HG03060 (cell line): ENCODE results near the gene KRT71.

Experiments
- ATAC-seq: cut with Tn5 transposase; IDR thresholded peaks from one replicate; pipeline ENCODE4 v1.9.1; 2021; ENCODE audit warnings: low read depth, moderate number of reproducible peaks; ENCODE audit not compliant: unreplicated experiment

KRT71 gene

GRCh38 chr12:52540531-52540930 is 12.4 kb downstream of the KRT71 start:
- no peak for ATAC-seq

GRCh38 chr12:52539821-52540173 is 13.1 kb downstream of the KRT71 start:
- ATAC-seq: no peak

GRCh38 chr12:52539083-52539820 is 13.7 kb downstream of the KRT71 start:
- ATAC-seq: no peak

GRCh38 chr12:52537101-52537500 is 15.8 kb downstream of the KRT71 start:
- no peak for ATAC-seq

- no peak for ATAC-seq
Measured at GRCh38 chr12:52535574-52535973, 17.4 kb downstream of the KRT71 start.

- ATAC-seq: no peak
Measured at GRCh38 chr12:52534482-52534881, 18.5 kb downstream of the KRT71 start.

- no peak for ATAC-seq
Measured at GRCh38 chr12:52533686-52534470, 19.1 kb downstream of the KRT71 start.

GRCh38 chr12:52532636-52533035 is 20.3 kb downstream of the KRT71 start:
- ATAC-seq: no peak

GRCh38 chr12:52531566-52532300 is 21.2 kb downstream of the KRT71 start:
- no peak for ATAC-seq

GRCh38 chr12:52530905-52531304 is 22.0 kb downstream of the KRT71 start:
- no peak for ATAC-seq

- ATAC-seq: no peak
Measured at GRCh38 chr12:52530366-52530765, 22.6 kb downstream of the KRT71 start.

GRCh38 chr12:52529846-52530245 is 23.1 kb downstream of the KRT71 start:
- ATAC-seq: no peak

- no peak for ATAC-seq
Measured at GRCh38 chr12:52529417-52529816, 23.5 kb downstream of the KRT71 start.

GRCh38 chr12:52528641-52529143 is 24.3 kb downstream of the KRT71 start:
- no peak for ATAC-seq

GRCh38 chr12:52527121-52527800 is 25.7 kb downstream of the KRT71 start:
- ATAC-seq: no peak

- no peak for ATAC-seq
Measured at GRCh38 chr12:52526511-52526951, 26.4 kb downstream of the KRT71 start.

GRCh38 chr12:52525661-52526499 is 27.1 kb downstream of the KRT71 start:
- ATAC-seq: no peak

GRCh38 chr12:52524898-52525591 is 27.9 kb downstream of the KRT71 start:
- ATAC-seq: no peak
